ENCODE results near the gene PDE4D. TPM values are rescaled to one million over a fixed set of nuclear protein-coding genes. Genes with fewer than 3 reads are reported as not detected.

The PDE4D gene
- total RNA-seq, 5 donors from 2014 or later (not counting 1 experiment from before 2014, with no cell fraction given): 45.1 to 136 (median 64.9) TPM

- H3K36me3 ChIP-seq (ENCODE audit: control insufficient read depth in 2 of 2, extremely low read depth in 1 of 2, insufficient read depth in 1 of 2, low read length in 1 of 2): no peaks in the 10 kb centered on the region
- H3K27ac ChIP-seq (ENCODE audit: low read length): no peak overlapping the region
- Mint-ChIP-seq H3K9me3 (no peaks in the 10 kb centered on the region), H3K36me3 (no peaks in the 10 kb centered on the region), H3K4me1 (no peaks in the 10 kb centered on the region), H3K4me3 (no peak overlapping the region), H3K27me3 (peaks cover 7 to 8% of the 10 kb centered on the region in 2 donors), H3K27ac (no peak overlapping the region)
- no peak overlapping the region for H3K4me3 ChIP-seq (ENCODE audit: control insufficient read depth in 1 of 2, extremely low read depth in 1 of 2, low read length in 1 of 2)
- H3K4me1 ChIP-seq (ENCODE audit: control insufficient read depth in 1 of 2, extremely low read depth in 1 of 2, insufficient read depth in 2 of 2, low read length in 2 of 2): no peaks in the 10 kb centered on the region
- ChIA-PET POLR2A (no interaction called here), CTCF (no interaction called here)
- DNase-seq: no peak
- 38% methylated on average over 2 of the region's 8 CpGs for WGBS (ENCODE audit: insufficient coverage)
- no peaks in the 10 kb centered on the region for H3K9me3 ChIP-seq
- peaks cover 0 to 4% of the 10 kb centered on the region in 2 experiments for H3K27me3 ChIP-seq (replicated peaks in 1 of 2; ENCODE audit: control insufficient read depth in 2 of 2, extremely low read depth in 1 of 2, insufficient read depth in 2 of 2, low read length in 1 of 2)
- ATAC-seq (replicated peaks in 1 of 4): no peak
These were observed 309.5 kb downstream of the PDE4D start for GRCh38 chr5:59583810-59584562.

DNA sequence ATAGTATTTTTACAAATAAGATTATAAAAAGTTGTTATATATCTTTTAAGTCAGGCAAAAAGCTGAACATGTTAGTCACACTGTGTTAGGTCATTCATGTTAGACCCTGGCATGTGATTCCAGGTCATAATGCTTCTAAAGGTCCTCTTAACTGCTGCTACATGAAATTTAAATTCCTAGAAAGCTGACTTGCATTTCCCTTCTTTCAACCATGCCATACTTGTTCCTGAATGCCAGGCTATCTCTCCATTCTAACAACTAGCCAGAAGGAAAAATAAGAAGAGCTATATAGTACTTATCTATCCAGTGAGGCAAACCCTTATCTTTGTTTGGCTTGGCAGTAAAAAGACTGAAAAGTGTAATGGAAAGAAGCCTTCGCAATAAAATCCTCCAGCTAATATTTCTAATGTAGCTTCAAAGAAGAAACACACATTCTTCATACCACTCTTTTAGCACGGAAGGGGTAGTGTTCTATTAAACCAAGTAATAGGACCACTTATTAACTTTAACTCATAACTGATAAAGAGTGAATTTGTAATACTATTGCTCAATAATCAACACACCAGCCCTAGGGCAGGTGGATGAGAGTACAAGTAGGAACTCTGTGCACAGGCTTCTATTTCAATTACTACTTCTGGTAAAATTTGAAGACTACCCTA is 310.2 kb downstream of the PDE4D start:
- Mint-ChIP-seq H3K36me3 (no peaks in the 10 kb centered on the region), H3K27me3 (peaks cover 7 to 8% of the 10 kb centered on the region in 2 donors), H3K27ac (no peak overlapping the region), H3K4me1 (no peaks in the 10 kb centered on the region), H3K9me3 (no peaks in the 10 kb centered on the region), H3K4me3 (no peak overlapping the region)
- POLR2A ChIA-PET: no interaction called here
- ATAC-seq (replicated peaks in 1 of 4) (no peak), DNase-seq (no peak)
- H3K36me3 ChIP-seq (ENCODE audit: control insufficient read depth in 2 of 2, extremely low read depth in 1 of 2, insufficient read depth in 1 of 2, low read length in 1 of 2): no peaks in the 10 kb centered on the region
- no peaks in the 10 kb centered on the region for H3K9me3 ChIP-seq
- CTCF ChIA-PET: no interaction called here
- H3K4me3 ChIP-seq (ENCODE audit: control insufficient read depth in 1 of 2, extremely low read depth in 1 of 2, low read length in 1 of 2): no peak overlapping the region
- H3K27me3 ChIP-seq (replicated peaks in 1 of 2; ENCODE audit: control insufficient read depth in 2 of 2, extremely low read depth in 1 of 2, insufficient read depth in 2 of 2, low read length in 1 of 2): peaks cover 0 to 4% of the 10 kb centered on the region in 2 experiments
- no CpG with 5 or more reads among the region's 2 CpGs for WGBS (ENCODE audit: insufficient coverage)
- H3K27ac ChIP-seq (ENCODE audit: low read length): no peak overlapping the region
- no peaks in the 10 kb centered on the region for H3K4me1 ChIP-seq (ENCODE audit: control insufficient read depth in 1 of 2, extremely low read depth in 1 of 2, insufficient read depth in 2 of 2, low read length in 2 of 2)

DNA sequence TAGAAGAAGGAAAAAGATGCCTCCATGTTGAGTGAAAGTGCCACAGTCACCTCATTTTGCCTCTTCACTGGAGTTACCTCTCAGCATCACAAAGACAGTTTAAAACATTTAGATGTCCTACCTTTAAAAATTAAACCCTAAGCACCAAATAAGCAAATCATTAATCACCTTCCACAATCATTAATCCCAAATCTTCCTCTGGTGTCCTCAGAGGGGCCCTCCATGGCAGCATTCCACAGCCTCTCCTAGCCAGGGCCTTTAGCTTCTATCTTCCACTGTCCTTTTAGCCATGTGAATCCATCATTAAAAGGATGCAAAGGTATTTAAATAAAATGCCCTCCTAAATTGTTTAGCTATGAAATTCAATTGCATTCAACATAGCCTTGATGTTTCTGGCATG is 310.8 kb downstream of the PDE4D start:
- no peak overlapping the region for H3K4me3 Mint-ChIP-seq
- H3K4me1 Mint-ChIP-seq: no peaks in the 10 kb centered on the region
- ATAC-seq (replicated peaks in 1 of 4): no peak
- no peak overlapping the region for H3K27ac Mint-ChIP-seq
- H3K27ac ChIP-seq (ENCODE audit: low read length): no peak overlapping the region
- H3K36me3 ChIP-seq (ENCODE audit: control insufficient read depth in 2 of 2, extremely low read depth in 1 of 2, insufficient read depth in 1 of 2, low read length in 1 of 2): no peaks in the 10 kb centered on the region
- H3K27me3 Mint-ChIP-seq: peaks cover 7 to 8% of the 10 kb centered on the region in 2 donors
- POLR2A ChIA-PET: no interaction called here
- H3K4me1 ChIP-seq (ENCODE audit: control insufficient read depth in 1 of 2, extremely low read depth in 1 of 2, insufficient read depth in 2 of 2, low read length in 2 of 2): no peaks in the 10 kb centered on the region
- no peak overlapping the region for H3K4me3 ChIP-seq (ENCODE audit: control insufficient read depth in 1 of 2, extremely low read depth in 1 of 2, low read length in 1 of 2)
- CTCF ChIA-PET: no interaction called here
- H3K36me3 Mint-ChIP-seq: no peaks in the 10 kb centered on the region
- no peaks in the 10 kb centered on the region for H3K9me3 Mint-ChIP-seq
- H3K9me3 ChIP-seq: no peaks in the 10 kb centered on the region
- DNase-seq: no peak
- H3K27me3 ChIP-seq (replicated peaks in 1 of 2; ENCODE audit: control insufficient read depth in 2 of 2, extremely low read depth in 1 of 2, insufficient read depth in 2 of 2, low read length in 1 of 2): peaks cover 0 to 4% of the 10 kb centered on the region in 2 experiments

DNA sequence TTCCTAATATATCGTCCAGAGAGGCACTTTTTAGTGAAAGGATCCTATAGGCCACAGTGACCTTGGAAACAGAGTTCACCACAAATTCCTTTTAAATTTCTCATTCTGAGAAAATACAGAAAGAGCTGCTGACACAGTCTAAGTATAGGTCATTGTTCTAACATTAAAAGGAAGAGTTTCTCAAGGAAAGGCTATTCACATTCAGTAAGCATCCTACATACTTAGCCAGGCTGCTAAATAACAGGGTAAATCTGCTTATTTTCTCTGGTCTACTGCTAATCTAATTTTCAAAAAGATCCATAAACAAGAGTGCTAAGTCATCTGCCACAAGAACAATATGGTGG is 313.7 kb downstream of the PDE4D start:
- H3K4me1 ChIP-seq (ENCODE audit: control insufficient read depth in 1 of 2, extremely low read depth in 1 of 2, insufficient read depth in 2 of 2, low read length in 2 of 2): no peaks in the 10 kb centered on the region
- H3K4me3 ChIP-seq (ENCODE audit: control insufficient read depth in 1 of 2, extremely low read depth in 1 of 2, low read length in 1 of 2): no peak overlapping the region
- Mint-ChIP-seq H3K4me1 (no peaks in the 10 kb centered on the region), H3K36me3 (no peaks in the 10 kb centered on the region), H3K27me3 (no peaks in the 10 kb centered on the region), H3K9me3 (no peaks in the 10 kb centered on the region), H3K27ac (no peak overlapping the region), H3K4me3 (no peak overlapping the region)
- DNase-seq: no peak
- ChIA-PET POLR2A (no interaction called here), CTCF (no interaction called here)
- WGBS (ENCODE audit: insufficient coverage): no CpG with 5 or more reads among the region's 1 CpG
- no peaks in the 10 kb centered on the region for H3K27me3 ChIP-seq (replicated peaks in 1 of 2; ENCODE audit: control insufficient read depth in 2 of 2, extremely low read depth in 1 of 2, insufficient read depth in 2 of 2, low read length in 1 of 2)
- no peaks in the 10 kb centered on the region for H3K36me3 ChIP-seq (ENCODE audit: control insufficient read depth in 2 of 2, extremely low read depth in 1 of 2, insufficient read depth in 1 of 2, low read length in 1 of 2)
- no peak for ATAC-seq (replicated peaks in 1 of 4)
- H3K9me3 ChIP-seq: no peaks in the 10 kb centered on the region
- H3K27ac ChIP-seq (ENCODE audit: low read length): no peak overlapping the region

DNA sequence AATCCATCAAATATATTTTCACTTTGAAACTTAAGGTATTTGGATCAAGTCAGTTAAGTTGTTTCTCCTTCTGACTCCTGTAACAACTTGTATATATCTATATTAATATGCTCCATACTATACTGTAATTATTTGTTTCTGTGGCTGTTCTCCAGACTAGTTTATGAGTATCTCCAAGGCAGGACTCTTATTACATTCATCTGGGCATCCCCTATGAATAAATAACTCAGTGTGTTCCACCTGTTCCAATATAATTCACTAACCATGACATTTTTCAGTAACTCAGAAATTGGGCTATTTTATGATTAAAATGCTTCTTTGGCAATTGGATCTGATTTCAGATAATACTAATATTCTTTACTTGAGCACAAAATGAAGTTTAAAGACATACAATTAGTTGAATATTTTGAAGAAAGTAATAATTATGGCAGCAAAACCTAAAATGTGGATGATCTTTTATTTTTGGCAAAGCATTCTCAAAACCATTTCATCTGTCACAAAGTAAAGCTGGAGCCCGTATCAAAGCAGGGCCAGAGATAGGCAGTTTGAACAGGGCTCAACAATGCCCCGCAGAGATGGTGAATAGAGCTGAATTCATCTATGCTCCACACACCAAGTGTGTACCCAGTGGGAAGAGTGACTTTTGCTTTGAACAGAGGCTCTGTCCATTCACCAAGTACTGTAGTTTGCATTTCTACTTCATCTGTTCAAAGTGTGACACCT is 314.3 kb downstream of the PDE4D start:
- no peaks in the 10 kb centered on the region for H3K27me3 Mint-ChIP-seq
- Histone ChIP-seq H3K4me1 (ENCODE audit: control insufficient read depth in 1 of 2, extremely low read depth in 1 of 2, insufficient read depth in 2 of 2, low read length in 2 of 2) (no peaks in the 10 kb centered on the region), H3K27ac (ENCODE audit: low read length) (no peak overlapping the region), H3K36me3 (ENCODE audit: control insufficient read depth in 2 of 2, extremely low read depth in 1 of 2, insufficient read depth in 1 of 2, low read length in 1 of 2) (no peaks in the 10 kb centered on the region), H3K27me3 (replicated peaks in 1 of 2; ENCODE audit: control insufficient read depth in 2 of 2, extremely low read depth in 1 of 2, insufficient read depth in 2 of 2, low read length in 1 of 2) (no peaks in the 10 kb centered on the region), H3K4me3 (ENCODE audit: control insufficient read depth in 1 of 2, extremely low read depth in 1 of 2, low read length in 1 of 2) (no peak overlapping the region), H3K9me3 (no peaks in the 10 kb centered on the region)
- H3K4me3 Mint-ChIP-seq: no peak overlapping the region
- DNase-seq: no peak
- POLR2A ChIA-PET: no interaction called here
- no peak for ATAC-seq (replicated peaks in 1 of 4)
- H3K9me3 Mint-ChIP-seq: no peaks in the 10 kb centered on the region
- CTCF ChIA-PET: no interaction called here
- no peaks in the 10 kb centered on the region for H3K36me3 Mint-ChIP-seq
- H3K27ac Mint-ChIP-seq: no peak overlapping the region
- no peaks in the 10 kb centered on the region for H3K4me1 Mint-ChIP-seq
- no CpG with 5 or more reads among the region's 2 CpGs for WGBS (ENCODE audit: insufficient coverage)

GRCh38 chr5:59577485-59577884 is 316.0 kb downstream of the PDE4D start:
- no peak overlapping the region for H3K27ac Mint-ChIP-seq
- no peak overlapping the region for H3K4me3 Mint-ChIP-seq
- H3K27me3 ChIP-seq (replicated peaks in 1 of 2; ENCODE audit: control insufficient read depth in 2 of 2, extremely low read depth in 1 of 2, insufficient read depth in 2 of 2, low read length in 1 of 2): no peaks in the 10 kb centered on the region
- H3K27ac ChIP-seq (ENCODE audit: low read length): no peak overlapping the region
- H3K4me1 Mint-ChIP-seq: no peaks in the 10 kb centered on the region
- ATAC-seq (replicated peaks in 1 of 4) (no peak), DNase-seq (no peak)
- ChIA-PET POLR2A (no interaction called here), CTCF (no interaction called here)
- H3K4me1 ChIP-seq (ENCODE audit: control insufficient read depth in 1 of 2, extremely low read depth in 1 of 2, insufficient read depth in 2 of 2, low read length in 2 of 2): no peaks in the 10 kb centered on the region
- no CpG with 5 or more reads among the region's 1 CpG for WGBS (ENCODE audit: insufficient coverage)
- H3K36me3 ChIP-seq (ENCODE audit: control insufficient read depth in 2 of 2, extremely low read depth in 1 of 2, insufficient read depth in 1 of 2, low read length in 1 of 2): no peaks in the 10 kb centered on the region
- no peak overlapping the region for H3K4me3 ChIP-seq (ENCODE audit: control insufficient read depth in 1 of 2, extremely low read depth in 1 of 2, low read length in 1 of 2)
- H3K27me3 Mint-ChIP-seq: peaks cover 4% of the 10 kb centered on the region in 2 donors
- H3K9me3 ChIP-seq: no peaks in the 10 kb centered on the region
- H3K36me3 Mint-ChIP-seq: no peaks in the 10 kb centered on the region
- peaks cover 0 to 6% (median 0%) of the 10 kb centered on the region in 3 donors for H3K9me3 Mint-ChIP-seq
